GM12878 (cell line): Measurements from ENCODE around the gene TIA1.

Source experiments
- BACH1 ChIP-seq: fragments of 450-650 bp; IDR thresholded peaks from 2 replicates; pipeline ENCODE4 v1.6.1; 2017; ENCODE audit warnings: mild to moderate bottlenecking, borderline replicate concordance
- NR2F1 ChIP-seq: fragments of 450-650 bp; conservative IDR thresholded peaks from 2 replicates; pipeline ENCODE4 v1.6.1; 2017; ENCODE audit warnings: mild to moderate bottlenecking
- POU2F2 ChIP-seq: IDR thresholded peaks from 3 replicates; pipeline ENCODE4 v1.6.1; 2011; ENCODE audit warnings: low read depth, mild to moderate bottlenecking, low read length, borderline replicate concordance
- RAD21 ChIP-seq: IDR thresholded peaks from 2 replicates; pipeline ENCODE4 v1.6.1; 2011; ENCODE audit warnings: mild to moderate bottlenecking, low read depth, low read length, moderate library complexity; ENCODE audit not compliant: insufficient read depth
- RAD51 ChIP-seq: fragments of 450-650 bp; IDR thresholded peaks from 2 replicates; pipeline ENCODE4 v1.6.1; 2016; ENCODE audit warnings: moderate library complexity, mild to moderate bottlenecking, inconsistent platforms
- RELA ChIP-seq: fragments of 450-650 bp; IDR thresholded peaks from 2 replicates; pipeline ENCODE4 v1.8.0; 2014; ENCODE audit warnings: borderline replicate concordance; ENCODE audit not compliant: partially characterized antibody
- SUZ12 ChIP-seq: fragments of 200-600 bp; sonication (generic); IDR thresholded peaks from one replicate; pipeline ENCODE4 v1.6.1; 2018; ENCODE audit warnings: antibody characterized with exemption, mild to moderate bottlenecking; ENCODE audit not compliant: unreplicated experiment
- TAF1 ChIP-seq: IDR thresholded peaks from 2 replicates; pipeline ENCODE4 v1.6.1; 2011; ENCODE audit warnings: mild to moderate bottlenecking, low read depth, low read length, borderline replicate concordance
- TF ChIP-seq, protein P1 (sequence below): IDR thresholded peaks from 2 replicates; pipeline ENCODE4 v1.6.1; 2011; ENCODE audit warnings: low read depth, low read length, improper control_type of control experiment, borderline replicate concordance

DNA sequence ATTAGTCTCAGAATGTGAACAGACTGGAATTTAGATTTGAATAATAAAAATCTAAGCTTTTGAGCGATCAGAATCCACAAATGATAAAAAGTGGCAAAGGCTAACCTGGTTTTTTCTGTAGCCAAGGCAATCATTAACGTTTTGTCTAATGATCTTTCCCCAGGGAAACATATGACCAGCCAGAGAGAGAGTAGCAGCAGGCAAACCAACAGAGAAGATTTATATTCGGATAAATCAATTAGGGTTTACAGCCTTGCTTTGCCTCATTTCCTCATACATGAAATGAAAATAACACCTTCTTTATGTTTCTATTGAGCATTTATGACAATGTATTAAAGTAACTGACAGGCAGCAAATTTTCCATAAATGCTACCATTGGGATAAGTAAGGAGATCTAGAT lies 14.5 kb downstream of the TIA1 start:
- TF ChIP-seq SUZ12 (no peak), TAF1 (no peak), RAD21 (no peak), NR2F1 (no peak), RELA (no peak), RAD51 (no peak), BACH1 (no peak), POU2F2 (no peak)
- TF ChIP-seq, protein P1, sequence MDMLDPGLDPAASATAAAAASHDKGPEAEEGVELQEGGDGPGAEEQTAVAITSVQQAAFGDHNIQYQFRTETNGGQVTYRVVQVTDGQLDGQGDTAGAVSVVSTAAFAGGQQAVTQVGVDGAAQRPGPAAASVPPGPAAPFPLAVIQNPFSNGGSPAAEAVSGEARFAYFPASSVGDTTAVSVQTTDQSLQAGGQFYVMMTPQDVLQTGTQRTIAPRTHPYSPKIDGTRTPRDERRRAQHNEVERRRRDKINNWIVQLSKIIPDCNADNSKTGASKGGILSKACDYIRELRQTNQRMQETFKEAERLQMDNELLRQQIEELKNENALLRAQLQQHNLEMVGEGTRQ = no peak
